LNCAP (cell line): ENCODE data around the gene TEX2.

Experiments
- CTCF ChIP-seq: fragments of 450-650 bp; IDR thresholded peaks from 2 replicates; pipeline ENCODE4 v1.5.1; 2017; ENCODE audit warnings: mild to moderate bottlenecking

The TEX2 gene

DNA sequence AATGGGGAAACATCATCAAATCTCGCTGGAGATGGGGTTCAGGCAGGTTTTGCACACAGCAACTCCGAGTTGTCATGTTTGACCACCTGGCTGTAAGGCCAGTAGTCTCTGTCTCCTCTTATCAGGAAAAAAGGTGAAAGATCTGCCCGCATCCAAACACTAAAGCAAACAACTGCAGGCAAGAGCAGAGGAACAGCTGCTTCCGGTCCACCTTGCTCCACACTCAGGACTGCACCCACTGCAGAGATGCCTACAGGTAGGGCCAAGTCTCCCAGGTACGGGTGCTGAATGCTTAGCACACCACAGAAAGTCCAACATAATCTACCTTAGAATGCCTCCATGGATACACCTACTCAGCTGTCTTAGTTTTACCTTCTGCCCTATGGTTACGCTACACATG, 7.3 kb downstream of the TEX2 start:
- TF ChIP-seq CTCF = no peak

- TF ChIP-seq CTCF = no peak
These were observed 8.3 kb downstream of the TEX2 start for GRCh38 chr17:64254755-64255154.

GRCh38 chr17:64253470-64253869, 9.6 kb downstream of the TEX2 start:
- TF ChIP-seq CTCF = no peak

DNA sequence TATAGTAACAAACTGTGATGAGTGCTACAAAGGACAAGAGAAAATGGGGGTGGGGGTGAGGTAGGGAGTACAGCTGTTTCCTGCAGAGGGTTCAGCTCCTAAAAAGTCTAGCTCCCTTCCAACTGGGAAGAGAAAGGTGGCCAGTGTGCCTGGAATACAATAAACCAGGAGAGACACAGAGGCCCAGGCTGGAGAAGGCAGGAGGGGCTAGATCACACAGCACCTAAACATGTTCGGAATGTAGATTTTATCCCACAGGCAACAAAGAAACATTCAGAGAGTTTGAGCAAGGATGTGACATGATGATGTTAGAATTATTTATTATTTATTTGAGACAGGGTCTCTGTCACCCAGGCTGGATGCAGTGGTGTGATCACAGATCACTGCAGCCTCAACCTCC, 10.2 kb downstream of the TEX2 start:
- TF ChIP-seq CTCF = no peak

- TF ChIP-seq CTCF = no peak
These were observed 12.7 kb downstream of the TEX2 start for GRCh38 chr17:64250233-64250835.

DNA sequence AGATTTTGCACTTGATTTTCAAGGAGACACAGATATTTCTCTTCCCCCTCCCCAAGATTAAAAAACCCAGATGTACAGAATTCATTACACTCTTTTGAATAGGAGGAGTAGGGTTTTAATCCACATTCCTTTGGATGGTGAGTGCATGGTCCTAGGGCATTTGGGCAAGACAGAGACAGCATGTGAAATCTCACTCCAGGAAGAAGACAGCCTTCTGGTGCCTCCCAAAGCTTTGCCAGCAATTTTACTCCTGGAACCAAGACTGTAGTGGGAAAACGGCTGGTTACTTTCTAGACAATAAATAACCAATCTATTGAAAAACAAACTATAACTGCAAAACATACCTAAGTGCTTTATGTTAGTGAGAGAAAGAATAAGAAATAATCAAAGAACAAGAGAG, 15.2 kb downstream of the TEX2 start:
- TF ChIP-seq CTCF = no peak

- no peak for TF ChIP-seq CTCF
These were observed 17.6 kb downstream of the TEX2 start for GRCh38 chr17:64245218-64246145.
